PC-3 (cell line): Measurements from ENCODE around the gene RSPH10B2.
"Not testable (repeated sequence)": the region's sequence is repeated elsewhere in the genome, so short reads cannot be mapped to it uniquely, and the experiment has no call there.

Experiments
- EZH2 ChIP-seq: fragments of 300-600 bp; sonication (generic); IDR thresholded peaks from one replicate; pipeline ENCODE4 v1.6.1; 2017; ENCODE audit warnings: antibody characterized with exemption, mild to moderate bottlenecking, low read length; ENCODE audit not compliant: unreplicated experiment
- TF ChIP-seq, protein P1 (sequence below): fragments of 300-600 bp; sonication (generic); conservative IDR thresholded peaks from 2 replicates; pipeline ENCODE4 v1.5.1; 2017; ENCODE audit warnings: antibody characterized with exemption, low read depth, mild to moderate bottlenecking, low read length

DNA sequence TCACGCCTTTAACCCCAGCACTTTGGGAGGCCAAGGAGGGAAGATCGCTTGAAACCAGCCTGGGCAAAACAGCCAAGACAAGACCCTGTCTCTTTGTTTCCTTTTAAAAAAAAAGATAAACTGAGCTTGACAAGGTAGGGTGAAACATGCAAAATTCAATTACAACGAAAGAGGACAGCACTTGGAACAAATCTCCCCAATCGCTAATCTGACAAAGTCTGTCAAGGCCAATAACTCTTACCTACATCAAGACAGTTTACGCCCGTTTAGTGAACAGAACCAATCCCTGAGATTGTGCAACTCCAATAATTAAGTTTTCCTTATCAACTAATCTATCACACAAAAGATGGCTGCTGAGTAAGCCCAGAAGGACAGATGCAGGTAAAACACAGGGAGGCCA is 67.7 kb downstream of the RSPH10B2 start:
- TF ChIP-seq, protein P1, sequence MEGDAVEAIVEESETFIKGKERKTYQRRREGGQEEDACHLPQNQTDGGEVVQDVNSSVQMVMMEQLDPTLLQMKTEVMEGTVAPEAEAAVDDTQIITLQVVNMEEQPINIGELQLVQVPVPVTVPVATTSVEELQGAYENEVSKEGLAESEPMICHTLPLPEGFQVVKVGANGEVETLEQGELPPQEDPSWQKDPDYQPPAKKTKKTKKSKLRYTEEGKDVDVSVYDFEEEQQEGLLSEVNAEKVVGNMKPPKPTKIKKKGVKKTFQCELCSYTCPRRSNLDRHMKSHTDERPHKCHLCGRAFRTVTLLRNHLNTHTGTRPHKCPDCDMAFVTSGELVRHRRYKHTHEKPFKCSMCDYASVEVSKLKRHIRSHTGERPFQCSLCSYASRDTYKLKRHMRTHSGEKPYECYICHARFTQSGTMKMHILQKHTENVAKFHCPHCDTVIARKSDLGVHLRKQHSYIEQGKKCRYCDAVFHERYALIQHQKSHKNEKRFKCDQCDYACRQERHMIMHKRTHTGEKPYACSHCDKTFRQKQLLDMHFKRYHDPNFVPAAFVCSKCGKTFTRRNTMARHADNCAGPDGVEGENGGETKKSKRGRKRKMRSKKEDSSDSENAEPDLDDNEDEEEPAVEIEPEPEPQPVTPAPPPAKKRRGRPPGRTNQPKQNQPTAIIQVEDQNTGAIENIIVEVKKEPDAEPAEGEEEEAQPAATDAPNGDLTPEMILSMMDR = not testable (repeated sequence)
- TF ChIP-seq EZH2 = not testable (repeated sequence)
